Measurements from ENCODE around the gene NAP1L4.

GRCh38 chr11:2995031-2995561 lies 3.0 kb upstream of the NAP1L4 start:
- TF ChIP-seq POLR2A (IDR thresholded peaks at IDR 0.05) (no peak), CTCF (IDR thresholded peaks at IDR 0.05) (no peak)

Data from lower leg skin (tissue), 3 donors.